Measurements from ENCODE around the gene MECR.

The MECR gene

GRCh38 chr1:29249170-29249691, 18.5 kb upstream of the MECR start:
- TF ChIP-seq TAF1 (IDR thresholded peaks at IDR 0.05; ENCODE audit: borderline replicate concordance, insufficient read depth, low read length), result no peak
- no peak for TF ChIP-seq POLR2AphosphoS5 (IDR thresholded peaks at IDR 0.05; ENCODE audit: low read depth, low read length)
- no peak for TF ChIP-seq FOXP2 (optimal IDR thresholded peaks at IDR 0.05; ENCODE audit: borderline replicate concordance, extremely low read depth, extremely low read length, insufficient read depth)
- no peak for TF ChIP-seq SIN3A (IDR thresholded peaks at IDR 0.05; ENCODE audit: borderline replicate concordance, insufficient read depth, low read length)
- TF ChIP-seq REST (IDR thresholded peaks at IDR 0.05; ENCODE audit: insufficient read depth in 1 of 2, low read depth in 2 of 2, low read length in 2 of 2), result no peak

GRCh38 chr1:29248409-29248808, 17.7 kb upstream of the MECR start:
- no peak for TF ChIP-seq REST (IDR thresholded peaks at IDR 0.05; ENCODE audit: insufficient read depth in 1 of 2, low read depth in 2 of 2, low read length in 2 of 2)
- TF ChIP-seq POLR2AphosphoS5 (IDR thresholded peaks at IDR 0.05; ENCODE audit: low read depth, low read length), result no peak
- no peak for TF ChIP-seq SIN3A (IDR thresholded peaks at IDR 0.05; ENCODE audit: borderline replicate concordance, insufficient read depth, low read length)
- TF ChIP-seq TAF1 (IDR thresholded peaks at IDR 0.05; ENCODE audit: borderline replicate concordance, insufficient read depth, low read length), result no peak
- no peak for TF ChIP-seq FOXP2 (optimal IDR thresholded peaks at IDR 0.05; ENCODE audit: borderline replicate concordance, extremely low read depth, extremely low read length, insufficient read depth)

GRCh38 chr1:29247571-29248273, 17.0 kb upstream of the MECR start:
- TF ChIP-seq SIN3A (IDR thresholded peaks at IDR 0.05; ENCODE audit: borderline replicate concordance, insufficient read depth, low read length) (no peak), TAF1 (IDR thresholded peaks at IDR 0.05; ENCODE audit: borderline replicate concordance, insufficient read depth, low read length) (no peak), POLR2AphosphoS5 (IDR thresholded peaks at IDR 0.05; ENCODE audit: low read depth, low read length) (no peak), FOXP2 (optimal IDR thresholded peaks at IDR 0.05; ENCODE audit: borderline replicate concordance, extremely low read depth, extremely low read length, insufficient read depth) (no peak), REST (IDR thresholded peaks at IDR 0.05; ENCODE audit: insufficient read depth in 1 of 2, low read depth in 2 of 2, low read length in 2 of 2) (no peak)

DNA sequence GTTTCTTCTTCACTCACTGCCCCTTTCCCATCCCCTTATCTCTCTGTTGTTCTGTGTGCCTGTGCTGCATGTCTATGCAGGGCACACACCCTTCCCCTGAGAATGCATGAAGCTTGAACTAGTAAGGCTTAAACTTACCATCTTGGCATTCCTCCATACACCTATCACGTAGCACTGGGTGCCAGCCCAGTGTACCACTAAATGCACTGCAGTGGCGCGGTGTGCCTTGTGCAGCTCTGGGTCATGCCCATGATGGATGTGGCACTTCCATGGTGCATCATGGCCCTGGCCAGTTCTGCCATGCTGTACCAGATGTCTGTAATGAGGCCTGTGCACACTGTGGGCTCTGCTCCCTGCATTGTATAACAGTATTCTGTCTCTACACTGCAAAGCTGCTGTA, 16.3 kb upstream of the MECR start:
- TF ChIP-seq TAF1 (IDR thresholded peaks at IDR 0.05; ENCODE audit: borderline replicate concordance, insufficient read depth, low read length) (no peak), REST (IDR thresholded peaks at IDR 0.05; ENCODE audit: insufficient read depth in 1 of 2, low read depth in 2 of 2, low read length in 2 of 2) (no peak)

Measured in PFSK-1 (cell line).